H1 (cell line): ENCODE results near the gene MAMSTR.

ENCODE experiments used
- ATF2 ChIP-seq: IDR thresholded peaks from 2 replicates; pipeline ENCODE4 v1.6.1; 2012; ENCODE audit warnings: low read length, inconsistent platforms
- CTCF ChIP-seq, 3 experiments: IDR thresholded peaks; 1 replicate in 2 of 3; 2 replicates in 1 of 3; pipeline versions ENCODE4 v1.5.1 to v1.6.1; 2011; ENCODE audit warnings: low read length in 3 of 3, mild to moderate bottlenecking in 3 of 3, inconsistent platforms in 2 of 3, low read depth in 1 of 3, moderate library complexity in 1 of 3; ENCODE audit not compliant: insufficient read depth in 1 of 3; ENCODE audit errors: control extremely low read depth in 1 of 3
- EP300 ChIP-seq, 2 experiments: IDR thresholded peaks; 1 replicate in 1 of 2; 2 replicates in 1 of 2; pipeline ENCODE4 v1.6.1; 2011 to 2012; ENCODE audit warnings: low read depth in 2 of 2, low read length in 2 of 2, mild to moderate bottlenecking in 2 of 2, borderline replicate concordance in 1 of 2, inconsistent platforms in 1 of 2, moderate library complexity in 1 of 2
- EZH2 ChIP-seq: fragments of 200-600 bp; sonication (generic); IDR thresholded peaks from 2 replicates; pipeline ENCODE4 v1.7.1; 2012; ENCODE audit warnings: low read depth, mild to moderate bottlenecking, moderate library complexity, low read length, inconsistent platforms; ENCODE audit not compliant: severe bottlenecking
- MAX ChIP-seq: IDR thresholded peaks from 2 replicates; pipeline ENCODE4 v1.6.1; 2012; ENCODE audit warnings: inconsistent platforms
- POLR2A ChIP-seq, 2 experiments: IDR thresholded peaks; 1 replicate in 1 of 2; 2 replicates in 1 of 2; pipeline ENCODE4 v1.6.1; 2011; ENCODE audit warnings: low read depth in 2 of 2, low read length in 2 of 2, mild to moderate bottlenecking in 2 of 2; ENCODE audit errors: control extremely low read depth in 1 of 2
- RFX5 ChIP-seq: IDR thresholded peaks from 2 replicates; pipeline ENCODE4 v1.6.1; 2011; ENCODE audit warnings: low read depth, low read length, improper control_type of control experiment, borderline replicate concordance
- SP1 ChIP-seq: IDR thresholded peaks from 2 replicates; pipeline ENCODE4 v1.6.1; 2011; ENCODE audit warnings: low read depth, low read length
- TF ChIP-seq, protein P1 (sequence below): IDR thresholded peaks from 2 replicates; pipeline ENCODE4 v1.6.1; 2011; ENCODE audit warnings: low read length, improper control_type of control experiment

GRCh38 chr19:48671446-48671995, 48.0 kb downstream of the MAMSTR start:
- TF ChIP-seq SP1 = no peak
- no peak for TF ChIP-seq CTCF (IDR thresholded peaks at IDR 0.05; ENCODE audit: control extremely low read depth in 1 of 3, insufficient read depth in 1 of 3, low read depth in 1 of 3, low read length in 3 of 3)
- TF ChIP-seq EP300 (IDR thresholded peaks at IDR 0.05; ENCODE audit: borderline replicate concordance in 1 of 2, low read depth in 2 of 2, low read length in 2 of 2) = no peak
- no peak for TF ChIP-seq RFX5
- no peak for TF ChIP-seq POLR2A (IDR thresholded peaks at IDR 0.05; ENCODE audit: control extremely low read depth in 1 of 2, low read depth in 2 of 2, low read length in 2 of 2)
- TF ChIP-seq ATF2 = no peak
- no peak for TF ChIP-seq MAX
- TF ChIP-seq EZH2 = no peak
- TF ChIP-seq, protein P1, sequence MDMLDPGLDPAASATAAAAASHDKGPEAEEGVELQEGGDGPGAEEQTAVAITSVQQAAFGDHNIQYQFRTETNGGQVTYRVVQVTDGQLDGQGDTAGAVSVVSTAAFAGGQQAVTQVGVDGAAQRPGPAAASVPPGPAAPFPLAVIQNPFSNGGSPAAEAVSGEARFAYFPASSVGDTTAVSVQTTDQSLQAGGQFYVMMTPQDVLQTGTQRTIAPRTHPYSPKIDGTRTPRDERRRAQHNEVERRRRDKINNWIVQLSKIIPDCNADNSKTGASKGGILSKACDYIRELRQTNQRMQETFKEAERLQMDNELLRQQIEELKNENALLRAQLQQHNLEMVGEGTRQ = no peak
